ENCODE data around the gene NFATC3. TPM values are rescaled to one million over a fixed set of nuclear protein-coding genes. Genes with fewer than 3 reads are reported as not detected.
"Not testable (repeated sequence)": the region's sequence is repeated elsewhere in the genome, so short reads cannot be mapped to it uniquely, and the experiment has no call there.

NFATC3 gene
- total RNA-seq, 1 donor from 2014 or later = 20.9 TPM

DNA sequence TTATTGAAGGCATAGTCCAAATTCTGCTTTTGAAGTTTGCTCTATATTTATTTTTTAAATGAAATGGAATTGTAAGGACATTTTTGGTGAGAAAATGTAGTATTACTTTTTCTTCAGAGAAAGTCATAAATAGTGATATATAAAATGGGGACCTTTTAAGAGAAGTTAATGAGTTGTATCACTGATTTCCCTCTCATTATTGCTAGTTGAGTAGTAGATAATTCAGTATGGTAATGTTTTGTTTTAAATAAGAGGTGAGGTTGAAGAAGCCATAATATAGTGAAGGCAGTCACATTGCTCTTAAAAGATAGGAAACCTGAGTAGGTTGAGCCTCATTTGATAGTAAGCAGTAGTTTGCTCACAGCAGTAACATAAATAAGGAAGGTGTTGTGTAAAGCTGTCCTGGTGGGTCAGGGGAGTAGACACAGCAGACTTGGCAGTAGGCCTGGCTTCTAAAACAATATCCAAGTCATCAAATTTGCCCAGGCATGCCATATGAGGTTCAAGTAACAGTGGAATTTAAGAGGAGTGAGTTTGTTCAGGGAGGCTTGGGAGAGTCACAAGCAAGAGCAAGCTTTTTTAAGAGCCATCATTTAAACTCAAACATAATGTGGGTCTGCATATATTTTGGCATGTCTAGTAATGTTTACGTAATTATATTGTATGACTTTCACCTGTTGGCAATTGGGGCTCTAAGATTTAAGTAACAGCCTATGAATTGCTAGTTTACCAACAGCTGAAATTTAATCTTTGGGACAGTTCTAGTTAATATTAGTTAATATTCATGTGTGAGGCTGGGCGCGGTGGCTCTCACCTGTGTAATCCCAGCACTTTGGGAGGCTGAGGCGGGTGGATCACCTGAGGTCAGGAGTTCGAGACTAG lies 6.5 kb downstream of the NFATC3 start:
- Histone ChIP-seq H3K9me3 (replicated peaks) (no peaks in the 10 kb centered on the region), H3K36me3 (no peaks in the 10 kb centered on the region), H3K27me3 (ENCODE audit: low read depth) (no peaks in the 10 kb centered on the region), H3K4me3 (no peak overlapping the region), H3K27ac (replicated peaks) (no peak overlapping the region), H3K4me1 (peaks cover 90% of the 10 kb centered on the region)
- TF ChIP-seq, protein P1, sequence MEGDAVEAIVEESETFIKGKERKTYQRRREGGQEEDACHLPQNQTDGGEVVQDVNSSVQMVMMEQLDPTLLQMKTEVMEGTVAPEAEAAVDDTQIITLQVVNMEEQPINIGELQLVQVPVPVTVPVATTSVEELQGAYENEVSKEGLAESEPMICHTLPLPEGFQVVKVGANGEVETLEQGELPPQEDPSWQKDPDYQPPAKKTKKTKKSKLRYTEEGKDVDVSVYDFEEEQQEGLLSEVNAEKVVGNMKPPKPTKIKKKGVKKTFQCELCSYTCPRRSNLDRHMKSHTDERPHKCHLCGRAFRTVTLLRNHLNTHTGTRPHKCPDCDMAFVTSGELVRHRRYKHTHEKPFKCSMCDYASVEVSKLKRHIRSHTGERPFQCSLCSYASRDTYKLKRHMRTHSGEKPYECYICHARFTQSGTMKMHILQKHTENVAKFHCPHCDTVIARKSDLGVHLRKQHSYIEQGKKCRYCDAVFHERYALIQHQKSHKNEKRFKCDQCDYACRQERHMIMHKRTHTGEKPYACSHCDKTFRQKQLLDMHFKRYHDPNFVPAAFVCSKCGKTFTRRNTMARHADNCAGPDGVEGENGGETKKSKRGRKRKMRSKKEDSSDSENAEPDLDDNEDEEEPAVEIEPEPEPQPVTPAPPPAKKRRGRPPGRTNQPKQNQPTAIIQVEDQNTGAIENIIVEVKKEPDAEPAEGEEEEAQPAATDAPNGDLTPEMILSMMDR (IDR thresholded peaks at IDR 0.05; ENCODE audit: borderline replicate concordance) = no peak
- no peak for DNase-seq
- intact Hi-C loops (cut with micrococcal nuclease) = loop anchor here (10.0 kb wide), 1 partner anchor 113 kb away; no protein-coding TSS in a partner anchor

DNA sequence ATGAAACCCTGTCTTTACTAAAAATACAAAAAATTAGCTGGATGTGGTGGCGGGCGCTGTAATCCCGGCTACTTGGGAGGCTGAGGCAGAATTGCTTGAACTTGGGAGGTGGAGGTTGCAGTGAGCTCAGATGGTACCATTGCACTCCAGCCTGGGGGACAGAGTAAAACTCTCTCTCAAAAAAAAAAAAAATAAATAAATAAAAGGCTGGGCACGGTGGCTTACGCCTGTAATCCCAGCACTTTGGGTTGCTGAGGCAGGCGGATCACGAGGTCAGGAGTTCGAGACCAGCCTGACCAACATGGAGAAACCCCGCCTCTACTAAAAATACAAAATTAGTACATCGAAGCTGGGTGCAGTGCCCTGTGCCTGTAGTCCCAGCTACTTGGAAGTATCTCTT lies 7.1 kb downstream of the NFATC3 start:
- not testable (repeated sequence) for H3K36me3 ChIP-seq; DNase-seq; H3K27me3 ChIP-seq (ENCODE audit: low read depth); H3K9me3 ChIP-seq (replicated peaks); H3K4me3 ChIP-seq; H3K27ac ChIP-seq (replicated peaks)
- intact Hi-C loops (cut with micrococcal nuclease) = loop anchor here (10.0 kb wide), 1 partner anchor 113 kb away; no protein-coding TSS in a partner anchor
- H3K4me1 ChIP-seq = peaks cover 90% of the 10 kb centered on the region

DNA sequence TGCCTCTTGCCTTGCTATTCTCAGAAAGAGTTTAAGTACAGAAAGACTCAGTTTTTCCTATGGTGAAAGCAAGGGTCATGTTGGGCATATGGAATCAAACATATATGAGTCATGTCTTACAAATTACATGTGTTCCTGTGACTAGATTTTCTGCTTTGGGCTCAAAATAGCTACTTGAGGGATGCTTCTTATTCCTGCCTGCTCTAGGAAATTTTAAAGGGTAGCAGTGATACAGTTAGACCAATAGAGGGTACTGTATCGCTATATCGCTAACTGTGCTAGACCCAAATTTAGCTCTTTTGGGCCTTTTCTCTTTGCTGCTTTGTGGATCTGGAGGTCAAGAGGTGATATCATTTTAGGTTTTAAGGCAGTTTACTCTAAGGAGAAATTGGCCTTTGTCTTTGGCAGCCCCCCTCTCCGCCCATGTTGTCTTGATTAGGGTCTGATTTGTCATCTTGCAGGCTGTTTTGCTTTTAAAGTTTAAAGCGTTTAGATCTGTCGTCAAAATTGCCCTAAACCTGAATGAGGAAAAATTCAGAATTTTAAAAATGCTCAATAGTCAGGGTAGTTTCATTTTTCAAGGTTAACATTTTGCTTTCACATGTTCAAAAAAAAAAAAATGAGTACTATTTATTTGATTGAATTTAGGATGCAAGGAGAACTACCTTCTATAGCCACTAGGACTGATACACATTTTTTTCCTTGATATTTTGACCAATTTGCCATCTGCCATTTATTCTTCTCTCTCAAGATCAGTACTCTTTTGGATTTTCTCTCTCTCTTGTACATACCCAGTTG lies 8.8 kb downstream of the NFATC3 start:
- TF ChIP-seq, protein P1 (IDR thresholded peaks at IDR 0.05; ENCODE audit: borderline replicate concordance) = peak; percentile 61

DNA sequence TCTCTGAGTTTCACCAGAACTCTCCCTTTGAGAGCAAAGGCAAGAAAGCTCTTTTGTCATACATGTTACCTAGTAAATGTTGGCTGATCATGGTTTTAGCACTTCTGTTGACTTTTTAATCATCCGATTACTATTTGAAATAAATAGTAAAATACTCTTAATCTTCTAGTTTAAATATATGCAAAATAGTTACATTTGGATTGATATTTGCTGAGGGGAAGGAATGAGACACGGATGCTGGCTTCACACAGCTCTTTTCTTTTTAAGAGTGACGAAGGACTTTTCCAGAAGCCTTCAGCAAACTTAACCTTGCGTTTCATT lies 9.4 kb downstream of the NFATC3 start:
- peaks cover 73% of the 10 kb centered on the region for H3K4me1 ChIP-seq
- TF ChIP-seq, protein P1 (IDR thresholded peaks at IDR 0.05; ENCODE audit: borderline replicate concordance) = no peak
- no peak overlapping the region for H3K27ac ChIP-seq (replicated peaks)

More for the DNA sequence above, 8.8 kb downstream of the NFATC3 start:
- Histone ChIP-seq H3K4me3 (no peak overlapping the region), H3K27ac (replicated peaks) (no peak overlapping the region), H3K9me3 (replicated peaks) (no peaks in the 10 kb centered on the region), H3K27me3 (ENCODE audit: low read depth) (no peaks in the 10 kb centered on the region), H3K4me1 (peaks cover 79% of the 10 kb centered on the region), H3K36me3 (no peaks in the 10 kb centered on the region)
- intact Hi-C loops (cut with micrococcal nuclease) = loop anchor here (10.0 kb wide), 1 partner anchor 111 kb away; no protein-coding TSS in a partner anchor
- no peak for DNase-seq

DNA sequence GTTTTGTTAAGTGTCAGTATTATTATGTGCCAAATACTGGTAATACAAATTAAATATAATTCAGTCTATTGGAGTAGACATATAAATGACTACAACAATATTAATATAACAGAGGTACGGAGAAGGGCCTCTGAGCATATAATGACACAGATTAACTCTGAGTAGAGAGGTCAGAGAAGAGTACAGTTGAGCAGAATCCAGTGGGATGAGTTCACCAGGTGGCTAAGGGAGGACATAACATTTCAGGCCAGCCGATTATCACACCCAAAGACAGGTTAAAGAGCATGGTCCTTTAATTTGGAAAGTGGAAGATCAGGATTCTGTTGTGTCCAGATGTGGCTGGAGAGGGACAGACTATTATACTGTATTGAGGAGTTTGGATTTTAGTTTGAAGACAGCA lies 11.3 kb downstream of the NFATC3 start:
- H3K4me3 ChIP-seq = no peak overlapping the region
- TF ChIP-seq, protein P1 (IDR thresholded peaks at IDR 0.05; ENCODE audit: borderline replicate concordance) = no peak
- intact Hi-C loops (cut with micrococcal nuclease) = loop anchor here (10.0 kb wide), 1 partner anchor 108 kb away; no protein-coding TSS in a partner anchor
- H3K9me3 ChIP-seq (replicated peaks) = no peaks in the 10 kb centered on the region
- no peak overlapping the region for H3K27ac ChIP-seq (replicated peaks)
- H3K36me3 ChIP-seq = no peaks in the 10 kb centered on the region
- no peak for DNase-seq
- peaks cover 55% of the 10 kb centered on the region for H3K4me1 ChIP-seq
- H3K27me3 ChIP-seq (ENCODE audit: low read depth) = no peaks in the 10 kb centered on the region

More for the DNA sequence above, 9.4 kb downstream of the NFATC3 start:
- no peaks in the 10 kb centered on the region for H3K27me3 ChIP-seq (ENCODE audit: low read depth)
- H3K4me3 ChIP-seq = no peak overlapping the region
- no peaks in the 10 kb centered on the region for H3K36me3 ChIP-seq
- intact Hi-C loops (cut with micrococcal nuclease) = loop anchor here (10.0 kb wide), 1 partner anchor 110 kb away; no protein-coding TSS in a partner anchor
- H3K9me3 ChIP-seq (replicated peaks) = no peaks in the 10 kb centered on the region
- no peak for DNase-seq

All from left ventricle myocardium inferior (tissue), 1 donor.